MCF 10A (cell line): ENCODE measurements around the gene NEK4. TPM values are rescaled to one million over a fixed set of nuclear protein-coding genes. Genes with fewer than 3 reads are reported as not detected.
A peak's percentile ranks its signal among the peaks of the same experiment; 100 is the strongest.

Experiments
- BruUV-seq: library from RNA; stranded (reverse); fragments of 400-500 nt; replicated peaks from 2 replicates; lab custom pipeline; 2021; lab: Mats Ljungman, UMichigan
- CTCF ChIA-PET: fragments of 300-600 bp; sonication (Branson Sonifier 250); formaldehyde crosslinking; extraction: SDS; loops from one replicate; lab custom pipeline; 2021; ENCODE audit warnings: antibody characterized with exemption, inconsistent platforms; lab: Yijun Ruan, JAX
- POLR2A ChIA-PET: fragments of 300-600, 350-650 bp; sonication (Branson Sonifier 250); formaldehyde crosslinking; extraction: SDS; loops from one replicate; lab custom pipeline; 2020; ENCODE audit warnings: antibody characterized with exemption, inconsistent platforms; lab: Yijun Ruan, JAX
- DNase-seq: peaks from one replicate; pipeline ENCODE4 v3.0.0-alpha.2; 2018; ENCODE audit not compliant: unreplicated experiment
- H3K27ac Mint-ChIP-seq: one replicate; pipeline ENCODE4 v1.8.0; 2022; ENCODE audit warnings: mild to moderate bottlenecking, low read depth, mixed read lengths; ENCODE audit not compliant: unreplicated experiment
- H3K27me3 Mint-ChIP-seq: one replicate; pipeline ENCODE4 v1.8.0; 2022; ENCODE audit warnings: mixed read lengths; ENCODE audit not compliant: insufficient read depth, unreplicated experiment
- H3K36me3 Mint-ChIP-seq: one replicate; pipeline ENCODE4 v1.8.0; 2022; ENCODE audit warnings: mild to moderate bottlenecking, moderate library complexity, mixed read lengths; ENCODE audit not compliant: insufficient read depth, unreplicated experiment
- H3K4me1 Mint-ChIP-seq: one replicate; pipeline ENCODE4 v1.8.0; 2022; ENCODE audit warnings: mixed read lengths; ENCODE audit not compliant: insufficient read depth, unreplicated experiment
- H3K4me3 Mint-ChIP-seq: one replicate; pipeline ENCODE4 v1.8.0; 2022; ENCODE audit warnings: mild to moderate bottlenecking, moderate library complexity, mixed read lengths; ENCODE audit not compliant: unreplicated experiment
- H3K9me3 Mint-ChIP-seq: one replicate; pipeline ENCODE4 v1.8.0; 2022; ENCODE audit warnings: mixed read lengths; ENCODE audit not compliant: unreplicated experiment
- intact Hi-C: fragments of 100-400 bp; cut with micrococcal nuclease; formaldehyde crosslinking; loops from 2 replicates; pipeline ENCODE4 v1.14.1; 2022
- total RNA-seq: library from RNA; stranded (reverse); gene quantifications from 2 replicates; pipeline ENCODE4 v1.2.3, GENCODE V29; 2022
- TF ChIP-seq, protein P1 (sequence below): fragments of 200-600 bp; IDR thresholded peaks from one replicate; pipeline ENCODE4 v1.8.0; 2022; ENCODE audit warnings: antibody characterized with exemption, mild to moderate bottlenecking; ENCODE audit not compliant: unreplicated experiment

Gene NEK4
- total RNA-seq, 1 experiment from 2014 or later = 24.6 TPM

DNA sequence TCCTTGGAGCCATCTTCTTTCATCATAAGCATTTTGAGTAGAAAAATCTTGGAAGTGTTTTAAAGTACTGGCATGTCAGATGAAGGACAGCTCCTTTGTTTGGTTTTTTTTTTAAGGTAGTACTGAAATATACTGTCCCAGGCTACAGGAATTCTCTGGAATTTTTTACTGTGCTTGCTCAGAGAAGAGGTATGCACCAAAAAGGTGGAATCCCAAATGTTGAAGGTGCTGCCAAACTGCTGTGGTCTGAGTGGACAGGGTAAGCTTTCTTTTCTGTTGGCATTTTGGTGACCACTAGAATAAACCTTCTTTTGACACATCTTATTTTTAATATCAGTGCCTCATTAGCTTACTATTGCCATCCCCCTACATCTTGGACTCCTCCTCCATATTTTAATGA is 77.7 kb downstream of the NEK4 start:
- Mint-ChIP-seq H3K27ac (no peak overlapping the region), H3K36me3 (peaks cover 100% of the 10 kb centered on the region), H3K9me3 (no peaks in the 10 kb centered on the region), H3K4me1 (peaks cover 13% of the 10 kb centered on the region), H3K4me3 (no peak overlapping the region), H3K27me3 (no peaks in the 10 kb centered on the region)
- ChIA-PET POLR2A (interaction anchor here (0.6 to 4.8 kb wide), 4 partner anchors 8 to 27 kb away, joined by 3 to 30 read pairs (median 4); partner anchors contain the start of genes GLT8D1 and SPCS1), CTCF (no interaction called here)
- TF ChIP-seq, protein P1, sequence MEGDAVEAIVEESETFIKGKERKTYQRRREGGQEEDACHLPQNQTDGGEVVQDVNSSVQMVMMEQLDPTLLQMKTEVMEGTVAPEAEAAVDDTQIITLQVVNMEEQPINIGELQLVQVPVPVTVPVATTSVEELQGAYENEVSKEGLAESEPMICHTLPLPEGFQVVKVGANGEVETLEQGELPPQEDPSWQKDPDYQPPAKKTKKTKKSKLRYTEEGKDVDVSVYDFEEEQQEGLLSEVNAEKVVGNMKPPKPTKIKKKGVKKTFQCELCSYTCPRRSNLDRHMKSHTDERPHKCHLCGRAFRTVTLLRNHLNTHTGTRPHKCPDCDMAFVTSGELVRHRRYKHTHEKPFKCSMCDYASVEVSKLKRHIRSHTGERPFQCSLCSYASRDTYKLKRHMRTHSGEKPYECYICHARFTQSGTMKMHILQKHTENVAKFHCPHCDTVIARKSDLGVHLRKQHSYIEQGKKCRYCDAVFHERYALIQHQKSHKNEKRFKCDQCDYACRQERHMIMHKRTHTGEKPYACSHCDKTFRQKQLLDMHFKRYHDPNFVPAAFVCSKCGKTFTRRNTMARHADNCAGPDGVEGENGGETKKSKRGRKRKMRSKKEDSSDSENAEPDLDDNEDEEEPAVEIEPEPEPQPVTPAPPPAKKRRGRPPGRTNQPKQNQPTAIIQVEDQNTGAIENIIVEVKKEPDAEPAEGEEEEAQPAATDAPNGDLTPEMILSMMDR = no peak
- DNase-seq = no peak
- intact Hi-C loops = no loop called here
- no TSS peak for BruUV-seq

DNA sequence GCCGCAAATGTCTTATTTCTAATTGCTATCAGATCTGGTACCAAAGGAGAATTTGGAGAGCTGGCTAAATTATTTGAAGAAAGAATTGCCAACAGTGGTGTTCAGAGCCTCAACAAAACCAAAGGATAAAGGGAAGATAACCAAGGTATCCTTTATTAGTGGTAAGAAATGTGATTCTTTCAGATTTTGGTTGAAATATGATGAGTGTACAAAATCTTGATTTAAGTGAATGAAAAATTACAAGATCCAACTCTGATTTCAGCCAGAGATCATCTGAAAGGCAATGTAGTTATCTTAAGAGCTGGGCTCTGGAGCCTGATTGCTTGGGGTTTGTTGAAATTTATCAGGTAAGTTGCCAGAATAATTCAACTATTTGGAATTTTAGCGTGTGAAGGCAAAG is 80.2 kb downstream of the NEK4 start:
- Mint-ChIP-seq H3K27me3 (no peaks in the 10 kb centered on the region), H3K27ac (no peak overlapping the region), H3K9me3 (no peaks in the 10 kb centered on the region), H3K4me3 (no peak overlapping the region), H3K4me1 (peaks cover 13% of the 10 kb centered on the region), H3K36me3 (peaks cover 88% of the 10 kb centered on the region)
- ChIA-PET CTCF (interaction anchor here (0.6 to 1.5 kb wide), 2 partner anchors 14 to 112 kb away, joined by 3 to 4 read pairs; no protein-coding TSS in a partner anchor), POLR2A (interaction anchor here (1.5 to 4.8 kb wide), 2 partner anchors 15 to 20 kb away, joined by 3 to 30 read pairs; partner anchors contain the start of genes GLT8D1 and SPCS1)
- TF ChIP-seq, protein P1 = no peak
- BruUV-seq = no TSS peak
- DNase-seq = no peak
- intact Hi-C loops = no loop called here

DNA sequence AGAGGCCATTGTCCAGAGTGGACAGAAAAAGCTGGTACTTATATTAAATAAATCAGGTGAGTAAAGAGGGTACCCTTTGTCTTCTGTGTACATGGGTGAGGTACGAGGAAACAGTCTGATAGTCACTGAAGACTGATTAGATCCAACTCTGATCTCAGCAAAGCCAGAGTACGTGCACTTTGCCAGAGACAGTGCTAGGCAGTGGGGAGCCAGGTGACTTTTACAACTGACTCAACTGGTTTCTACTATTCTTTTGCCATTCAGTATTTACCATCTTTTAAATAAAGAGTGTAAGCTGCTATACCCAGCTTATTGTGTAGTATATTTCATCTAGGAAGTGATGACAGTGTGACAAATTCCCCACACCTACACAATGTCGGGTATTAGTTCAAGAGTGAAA is 81.6 kb downstream of the NEK4 start:
- no peak overlapping the region for H3K27ac Mint-ChIP-seq
- H3K9me3 Mint-ChIP-seq = no peaks in the 10 kb centered on the region
- TF ChIP-seq, protein P1 = no peak
- no peak overlapping the region for H3K4me3 Mint-ChIP-seq
- peaks cover 18% of the 10 kb centered on the region for H3K4me1 Mint-ChIP-seq
- no peaks in the 10 kb centered on the region for H3K27me3 Mint-ChIP-seq
- DNase-seq = no peak
- POLR2A ChIA-PET = interaction anchor here (0.6 to 7.5 kb wide), 5 partner anchors 8 to 152 kb away, joined by 3 to 92 read pairs (median 3); partner anchors contain the start of genes GLT8D1 and SPCS1
- CTCF ChIA-PET = interaction anchor here (0.5 to 1.9 kb wide), 3 partner anchors 10 to 69 kb away, joined by 3 to 4 read pairs (median 4); no protein-coding TSS in a partner anchor
- intact Hi-C loops = no loop called here
- BruUV-seq = no TSS peak
- peaks cover 74% of the 10 kb centered on the region for H3K36me3 Mint-ChIP-seq

DNA sequence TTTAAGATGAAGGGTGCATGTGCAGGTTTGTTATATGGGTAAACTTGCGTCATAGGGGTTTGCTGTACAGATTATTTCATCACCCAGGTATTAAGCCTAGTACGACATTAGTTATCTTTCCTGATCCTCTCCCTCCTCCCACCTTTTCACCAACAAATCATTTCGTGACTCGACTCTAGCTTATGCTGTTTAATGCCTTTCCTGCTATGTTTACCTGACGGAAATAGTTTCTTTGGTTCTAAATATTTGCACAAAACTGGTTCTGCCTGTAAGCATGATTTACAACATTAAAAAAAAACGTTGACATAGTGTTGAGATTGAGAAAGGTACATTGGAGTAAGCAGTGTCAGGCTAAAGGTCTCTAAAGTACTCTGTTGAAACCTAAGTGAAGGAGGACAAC is 82.5 kb downstream of the NEK4 start:
- Mint-ChIP-seq H3K4me3 (peak overlapping the region; percentile 99), H3K4me1 (peaks cover 18% of the 10 kb centered on the region), H3K9me3 (no peaks in the 10 kb centered on the region), H3K36me3 (peaks cover 65% of the 10 kb centered on the region), H3K27ac (no peak overlapping the region), H3K27me3 (no peaks in the 10 kb centered on the region)
- ChIA-PET POLR2A (interaction anchor here (0.6 to 7.7 kb wide), 4 partner anchors 9 to 17 kb away, joined by 3 to 104 read pairs (median 84); partner anchors contain the start of genes GLT8D1 and SPCS1), CTCF (interaction anchor here (0.7 to 1.9 kb wide), 3 partner anchors 10 to 339 kb away, joined by 3 to 4 read pairs (median 3); no protein-coding TSS in a partner anchor)
- no TSS peak for BruUV-seq
- TF ChIP-seq, protein P1 = no peak
- no peak for DNase-seq
- intact Hi-C loops = no loop called here
